H9 (cell line): ENCODE measurements around the gene FXYD3. TPM values are rescaled to one million over a fixed set of nuclear protein-coding genes. Genes with fewer than 3 reads are reported as not detected.

Experiments
- DNase-seq: peaks from one replicate; pipeline ENCODE4 v3.0.0-alpha.2; 2017
- H2AFZ ChIP-seq: one replicate; pipeline ENCODE4 v1.6.1; 2013; ENCODE audit warnings: mild to moderate bottlenecking, low read length, control low read depth, moderate library complexity
- H2AK5ac ChIP-seq: 2 replicates; pipeline ENCODE4 v1.6.1; 2013; ENCODE audit warnings: low read length, control low read depth, mixed read lengths; ENCODE audit not compliant: insufficient read length
- H2BK120ac ChIP-seq: one replicate; pipeline ENCODE4 v1.6.1; 2013; ENCODE audit warnings: low read depth, mild to moderate bottlenecking, low read length, control low read depth, inconsistent platforms; ENCODE audit not compliant: poor library complexity, severe bottlenecking
- H2BK12ac ChIP-seq: 2 replicates; pipeline ENCODE4 v1.6.1; 2013; ENCODE audit warnings: low read length, control low read depth, mixed read lengths, low read depth; ENCODE audit not compliant: insufficient read length
- H2BK15ac ChIP-seq: 2 replicates; pipeline ENCODE4 v1.6.1; 2013; ENCODE audit warnings: low read depth, low read length, control low read depth
- H2BK20ac ChIP-seq: one replicate; pipeline ENCODE4 v1.6.1; 2013; ENCODE audit warnings: low read depth, mild to moderate bottlenecking, low read length, control low read depth, inconsistent platforms; ENCODE audit not compliant: poor library complexity, severe bottlenecking
- H2BK5ac ChIP-seq: 2 replicates; pipeline ENCODE4 v1.6.1; 2013; ENCODE audit warnings: low read length, control low read depth, mixed read lengths; ENCODE audit not compliant: insufficient read length
- H3K14ac ChIP-seq: 2 replicates; pipeline ENCODE4 v1.6.1; 2013; ENCODE audit warnings: low read length, control low read depth; ENCODE audit not compliant: insufficient read depth
- H3K18ac ChIP-seq: 2 replicates; pipeline ENCODE4 v1.6.1; 2013; ENCODE audit warnings: low read depth, mild to moderate bottlenecking, mixed read lengths, low read length, control low read depth; ENCODE audit not compliant: insufficient read length
- H3K23ac ChIP-seq: 2 replicates; pipeline ENCODE4 v1.6.1; 2013; ENCODE audit warnings: low read length, control low read depth, mixed read lengths, low read depth; ENCODE audit not compliant: insufficient read length
- H3K23me2 ChIP-seq: 2 replicates; pipeline ENCODE4 v1.6.1; 2013; ENCODE audit warnings: low read depth, mild to moderate bottlenecking, mixed read lengths, low read length, control low read depth; ENCODE audit not compliant: insufficient read length, poor library complexity, severe bottlenecking
- H3K27ac ChIP-seq: 2 replicates; pipeline ENCODE4 v1.5.1; 2013; ENCODE audit warnings: low read length, control low read depth, mixed read lengths, low read depth; ENCODE audit not compliant: insufficient read length
- H3K27me3 ChIP-seq: 2 replicates; pipeline ENCODE4 v1.6.1; 2013; ENCODE audit warnings: low read length, control low read depth, inconsistent platforms; ENCODE audit not compliant: insufficient read depth
- H3K4ac ChIP-seq: 2 replicates; pipeline ENCODE4 v1.6.1; 2013; ENCODE audit warnings: low read depth, mild to moderate bottlenecking, control low read depth, inconsistent platforms, low read length, moderate library complexity
- H3K4me1 ChIP-seq: 2 replicates; pipeline ENCODE4 v1.6.1; 2013; ENCODE audit warnings: low read length, control low read depth, inconsistent platforms; ENCODE audit not compliant: insufficient read depth
- H3K4me2 ChIP-seq: 2 replicates; pipeline ENCODE4 v1.6.1; 2013; ENCODE audit warnings: low read length, control low read depth, mixed read lengths; ENCODE audit not compliant: insufficient read length, insufficient read depth
- H3K56ac ChIP-seq: 2 replicates; pipeline ENCODE4 v1.6.1; 2013; ENCODE audit warnings: low read depth, mild to moderate bottlenecking, mixed read lengths, low read length, control low read depth; ENCODE audit not compliant: insufficient read length
- H3K79me1 ChIP-seq: 2 replicates; pipeline ENCODE4 v1.6.1; 2013; ENCODE audit warnings: low read depth, mild to moderate bottlenecking, moderate library complexity, low read length, control low read depth, inconsistent platforms; ENCODE audit not compliant: insufficient read depth, poor library complexity, severe bottlenecking
- H3K79me2 ChIP-seq: 2 replicates; pipeline ENCODE4 v1.6.1; 2013; ENCODE audit warnings: low read length, control low read depth, inconsistent platforms; ENCODE audit not compliant: insufficient read depth
- H3K9ac ChIP-seq: 2 replicates; pipeline ENCODE4 v1.6.1; 2013; ENCODE audit warnings: low read length, control low read depth, mixed read lengths; ENCODE audit not compliant: insufficient read length; ENCODE audit errors: extremely low read depth
- H3K9me3 ChIP-seq: one replicate; pipeline ENCODE4 v1.6.1; 2013; ENCODE audit warnings: low read depth, low read length, inconsistent platforms; ENCODE audit not compliant: control insufficient read depth
- H3T11ph ChIP-seq: one replicate; pipeline ENCODE4 v1.6.1; 2013; ENCODE audit warnings: mild to moderate bottlenecking, low read length, control low read depth, inconsistent platforms
- H4K20me1 ChIP-seq: one replicate; pipeline ENCODE4 v1.6.1; 2013; ENCODE audit not compliant: control insufficient read depth, insufficient read length, insufficient read depth
- H4K5ac ChIP-seq: 2 replicates; pipeline ENCODE4 v1.6.1; 2013; ENCODE audit warnings: low read depth, mild to moderate bottlenecking, mixed read lengths, low read length, control low read depth; ENCODE audit not compliant: insufficient read length
- H4K8ac ChIP-seq: replicated peaks from 2 replicates; pipeline ENCODE4 v1.6.1; 2013; ENCODE audit warnings: low read length, control low read depth, mixed read lengths, low read depth; ENCODE audit not compliant: insufficient read length
- H4K91ac ChIP-seq: 2 replicates; pipeline ENCODE4 v1.6.1; 2013; ENCODE audit warnings: low read depth, mild to moderate bottlenecking, moderate library complexity, mixed read lengths, low read length, control low read depth; ENCODE audit not compliant: insufficient read length
- H3K27ac Mint-ChIP-seq, 3 experiments: 2 replicates in 2 of 3; 3 replicates in 1 of 3; pipeline ENCODE4 v1.8.0; 2020 to 2021; ENCODE audit warnings: mixed read lengths in 3 of 3, mild to moderate bottlenecking in 1 of 3, moderate library complexity in 1 of 3
- H3K27me3 Mint-ChIP-seq: 2 replicates; pipeline ENCODE4 v1.8.0; 2021; ENCODE audit warnings: low read depth, mild to moderate bottlenecking, moderate library complexity, mixed read lengths
- H3K36me3 Mint-ChIP-seq, 3 experiments: 2 replicates in 2 of 3; 3 replicates in 1 of 3; pipeline ENCODE4 v1.8.0; 2020 to 2021; ENCODE audit warnings: low read depth in 3 of 3, mixed read lengths in 3 of 3; ENCODE audit not compliant: insufficient read depth in 1 of 3
- H3K4me1 Mint-ChIP-seq, 2 experiments: 2 replicates each; pipeline ENCODE4 v1.8.0; 2020; ENCODE audit warnings: mixed read lengths in 2 of 2
- H3K4me3 Mint-ChIP-seq, 2 experiments: 2 replicates in 1 of 2; 3 replicates in 1 of 2; pipeline ENCODE4 v1.8.0; 2020 to 2021; ENCODE audit warnings: mild to moderate bottlenecking in 2 of 2, mixed read lengths in 2 of 2, moderate library complexity in 1 of 2
- H3K9me3 Mint-ChIP-seq, 2 experiments: 2 replicates in 1 of 2; 3 replicates in 1 of 2; pipeline ENCODE4 v1.8.0; 2020; ENCODE audit warnings: mild to moderate bottlenecking in 2 of 2, mixed read lengths in 2 of 2, moderate library complexity in 1 of 2
- WGBS: extraction: QIAGEN DNeasy Blood & Tissue Kit; methylation state at CpG from one replicate; pipeline ENCODE4 v1.1.7; 2013; ENCODE audit warnings: missing lambda C conversion rate, low lambda C conversion rate, mixed read lengths; ENCODE audit not compliant: insufficient read length; ENCODE audit errors: extremely low coverage; 5-methylcytosine and 5-hydroxymethylcytosine counted together
- total RNA-seq: library from RNA; stranded (reverse); gene quantifications from 2 replicates; pipeline ENCODE4 v1.2.1, GENCODE V29; 2021
- TF ChIP-seq, protein P1 (sequence below): fragments of 200-600 bp; sonication (generic); conservative IDR thresholded peaks from 3 replicates; pipeline ENCODE4 v1.8.0; 2021; ENCODE audit warnings: antibody characterized with exemption, mild to moderate bottlenecking

FXYD3 gene
- total RNA-seq, 1 experiment from 2014 or later = 1.5 TPM

DNA sequence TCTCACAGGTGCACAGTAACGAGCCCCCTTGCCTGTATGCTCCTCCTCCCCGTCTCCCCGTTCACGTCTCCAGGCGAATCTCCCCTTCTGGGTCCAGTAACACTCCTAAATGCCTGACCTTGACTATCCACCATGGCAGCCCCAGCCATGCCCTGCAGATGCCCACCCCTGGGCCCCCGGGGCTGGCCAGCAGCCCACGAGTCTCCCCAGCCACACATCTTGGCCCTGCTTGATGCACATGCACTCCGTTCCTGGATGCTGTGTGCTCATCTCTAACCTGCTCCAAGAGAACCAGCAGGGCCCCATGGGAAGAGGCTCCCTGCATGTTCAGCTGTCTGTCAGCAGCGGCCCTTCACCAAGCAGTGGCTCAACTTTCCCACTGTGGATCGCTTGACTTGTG is 42.1 kb upstream of the FXYD3 start:
- H2BK5ac ChIP-seq = no peak overlapping the region
- no peak overlapping the region for H3K23ac ChIP-seq
- no peaks in the 10 kb centered on the region for H4K20me1 ChIP-seq
- Mint-ChIP-seq H3K27me3 (peaks cover 6% of the 10 kb centered on the region), H3K36me3 (no peaks in the 10 kb centered on the region; a peak in 1 of 7 replicates), H3K4me1 (peaks cover 12 to 18% of the 10 kb centered on the region in 2 experiments), H3K9me3 (peaks cover 3 to 6% of the 10 kb centered on the region in 2 experiments; a peak in 3 of 5 replicates), H3K27ac (no peak overlapping the region; a peak in 1 of 7 replicates), H3K4me3 (no peak overlapping the region)
- H3K9me3 ChIP-seq = no peaks in the 10 kb centered on the region
- H3K56ac ChIP-seq = no peak overlapping the region
- H2AK5ac ChIP-seq = no peak overlapping the region
- H3K27me3 ChIP-seq = no peaks in the 10 kb centered on the region
- H3K4ac ChIP-seq = no peak overlapping the region
- H3K27ac ChIP-seq = no peak overlapping the region
- no peak overlapping the region for H2BK120ac ChIP-seq
- H4K8ac ChIP-seq = no peak overlapping the region
- no peak overlapping the region for H3K14ac ChIP-seq
- H3K9ac ChIP-seq = no peak overlapping the region
- no peak overlapping the region for H2BK12ac ChIP-seq
- H4K91ac ChIP-seq = no peak overlapping the region
- H3K4me1 ChIP-seq = peaks cover 5% of the 10 kb centered on the region; the same call in 1 of the 2 replicates
- H3K79me2 ChIP-seq = no peaks in the 10 kb centered on the region
- H2BK15ac ChIP-seq = no peak overlapping the region
- H3K23me2 ChIP-seq = no peaks in the 10 kb centered on the region
- H2BK20ac ChIP-seq = no peak overlapping the region
- H4K5ac ChIP-seq = no peak overlapping the region
- no peak for DNase-seq
- TF ChIP-seq, protein P1, sequence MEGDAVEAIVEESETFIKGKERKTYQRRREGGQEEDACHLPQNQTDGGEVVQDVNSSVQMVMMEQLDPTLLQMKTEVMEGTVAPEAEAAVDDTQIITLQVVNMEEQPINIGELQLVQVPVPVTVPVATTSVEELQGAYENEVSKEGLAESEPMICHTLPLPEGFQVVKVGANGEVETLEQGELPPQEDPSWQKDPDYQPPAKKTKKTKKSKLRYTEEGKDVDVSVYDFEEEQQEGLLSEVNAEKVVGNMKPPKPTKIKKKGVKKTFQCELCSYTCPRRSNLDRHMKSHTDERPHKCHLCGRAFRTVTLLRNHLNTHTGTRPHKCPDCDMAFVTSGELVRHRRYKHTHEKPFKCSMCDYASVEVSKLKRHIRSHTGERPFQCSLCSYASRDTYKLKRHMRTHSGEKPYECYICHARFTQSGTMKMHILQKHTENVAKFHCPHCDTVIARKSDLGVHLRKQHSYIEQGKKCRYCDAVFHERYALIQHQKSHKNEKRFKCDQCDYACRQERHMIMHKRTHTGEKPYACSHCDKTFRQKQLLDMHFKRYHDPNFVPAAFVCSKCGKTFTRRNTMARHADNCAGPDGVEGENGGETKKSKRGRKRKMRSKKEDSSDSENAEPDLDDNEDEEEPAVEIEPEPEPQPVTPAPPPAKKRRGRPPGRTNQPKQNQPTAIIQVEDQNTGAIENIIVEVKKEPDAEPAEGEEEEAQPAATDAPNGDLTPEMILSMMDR = no peak
- no peaks in the 10 kb centered on the region for H3K79me1 ChIP-seq
- H2AFZ ChIP-seq = no peak overlapping the region
- H3T11ph ChIP-seq = no peak overlapping the region
- no CpG with 5 or more reads among the region's 10 CpGs for WGBS
- no peak overlapping the region for H3K4me2 ChIP-seq
- no peak overlapping the region for H3K18ac ChIP-seq
